HG03342 (cell line): Measurements from ENCODE around the gene YWHAG.
"Not testable (repeated sequence)": the region's sequence is repeated elsewhere in the genome, so short reads cannot be mapped to it uniquely, and the experiment has no call there.

ENCODE experiments used
- ATAC-seq: cut with Tn5 transposase; IDR thresholded peaks from one replicate; pipeline ENCODE4 v1.9.1; 2021; ENCODE audit warnings: mild to moderate bottlenecking, moderate library complexity; ENCODE audit not compliant: unreplicated experiment

YWHAG gene

DNA sequence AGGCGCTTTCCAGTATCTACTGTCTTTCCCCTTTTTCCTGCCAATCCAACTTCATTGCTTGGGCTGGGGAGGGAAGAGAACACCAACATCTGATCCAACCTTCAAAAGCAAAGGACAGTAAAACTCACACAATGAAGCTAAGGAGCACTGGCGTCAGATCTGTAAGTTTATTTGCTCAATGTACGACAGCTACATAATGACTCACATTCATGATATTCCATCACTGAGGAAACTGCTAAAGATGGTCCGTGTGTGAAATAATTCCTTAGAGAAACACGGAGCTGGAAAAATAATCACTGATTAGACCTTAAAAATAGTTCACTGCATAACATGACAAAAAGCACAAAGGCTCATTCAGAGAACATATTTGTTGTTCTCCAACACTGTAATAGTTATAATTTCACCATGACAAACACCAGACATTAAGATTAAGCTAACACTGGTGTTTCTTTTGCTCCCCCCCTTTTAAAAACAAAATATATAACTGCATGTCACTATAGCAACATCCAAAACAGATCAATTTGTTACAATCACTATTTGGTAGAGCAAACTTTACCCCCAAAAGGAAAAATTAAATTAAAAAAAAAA lies 32.1 kb downstream of the YWHAG start:
- no peak for ATAC-seq

DNA sequence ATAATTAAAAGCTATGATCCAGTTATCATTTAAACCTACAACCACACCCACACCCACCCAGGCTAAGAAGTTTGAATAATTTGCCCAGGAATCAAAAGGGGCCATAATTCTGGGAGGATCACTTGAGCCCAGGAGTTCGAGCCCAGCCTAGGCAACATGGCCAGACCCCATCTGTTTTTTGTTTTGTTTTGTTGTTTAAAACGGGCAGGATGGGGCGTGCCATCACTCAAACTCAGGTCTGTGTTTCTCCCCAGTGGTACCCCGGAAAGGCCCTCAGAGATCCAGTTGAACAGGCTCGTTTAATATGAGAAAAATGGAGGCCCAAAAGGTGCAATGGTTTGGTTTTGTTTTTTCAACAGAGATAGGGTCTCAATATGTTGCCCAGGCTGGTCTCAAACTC lies 33.0 kb downstream of the YWHAG start:
- ATAC-seq, result no peak

DNA sequence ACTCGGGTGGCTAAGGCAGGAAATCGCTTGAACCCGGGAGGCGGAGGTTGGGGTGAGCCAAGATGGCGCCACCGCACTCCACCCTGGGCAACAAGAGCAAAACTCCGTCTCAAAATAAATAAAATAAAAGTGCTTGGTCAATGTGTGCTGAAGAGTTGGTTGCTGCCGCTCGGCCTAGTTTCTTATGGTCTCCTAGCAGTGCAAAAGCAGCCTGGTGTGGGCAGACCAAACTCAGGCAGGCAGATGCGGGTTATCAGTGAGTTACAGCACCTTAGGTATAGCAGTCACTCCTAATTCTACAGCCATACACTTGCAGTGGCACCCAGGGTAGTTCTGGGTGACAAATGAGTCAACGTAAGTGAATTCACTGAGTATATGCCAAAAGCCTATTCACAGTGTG lies 33.7 kb downstream of the YWHAG start:
- ATAC-seq, result no peak

DNA sequence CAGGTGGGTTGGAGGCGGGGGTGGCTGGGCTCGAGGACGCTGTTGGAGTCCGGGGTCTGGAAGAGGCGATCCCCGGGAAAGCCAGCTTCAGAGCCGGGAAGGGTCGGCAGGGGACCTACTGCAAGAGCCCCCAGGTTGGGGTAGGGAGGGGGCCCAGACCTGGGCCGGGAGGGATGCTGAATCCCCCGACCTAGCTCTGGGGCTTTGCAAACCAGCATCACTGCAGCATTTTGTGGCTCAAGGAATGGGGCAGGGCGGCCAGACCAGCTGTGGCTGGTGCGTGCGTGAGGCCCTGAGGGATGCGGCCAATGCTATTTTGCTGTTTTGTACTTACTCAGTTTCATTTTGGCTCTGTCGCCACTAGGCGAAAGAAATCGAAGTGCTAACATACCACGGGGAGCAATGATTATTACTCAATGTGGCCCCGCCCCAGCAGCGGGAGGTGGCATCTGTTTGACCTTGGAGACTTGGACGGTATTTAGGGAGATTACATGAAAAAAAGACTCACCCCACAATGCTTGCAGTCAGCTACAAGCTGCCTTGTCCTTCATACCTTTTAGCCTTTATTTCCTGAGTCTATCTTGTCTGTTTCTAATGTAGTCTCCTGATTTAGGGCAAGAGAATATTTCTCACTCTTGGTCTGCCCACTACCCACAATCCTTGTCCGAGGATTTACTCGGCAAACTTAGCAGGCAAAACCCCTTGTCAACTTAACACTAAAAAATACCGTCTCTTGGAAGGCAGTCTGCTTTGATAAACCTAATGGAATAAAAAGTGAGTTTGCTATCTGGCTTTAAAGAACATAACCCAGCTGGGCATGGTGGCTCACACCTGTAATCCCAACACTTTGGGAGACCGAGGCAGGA lies 40.1 kb downstream of the YWHAG start:
- ATAC-seq, result peak; percentile 54

DNA sequence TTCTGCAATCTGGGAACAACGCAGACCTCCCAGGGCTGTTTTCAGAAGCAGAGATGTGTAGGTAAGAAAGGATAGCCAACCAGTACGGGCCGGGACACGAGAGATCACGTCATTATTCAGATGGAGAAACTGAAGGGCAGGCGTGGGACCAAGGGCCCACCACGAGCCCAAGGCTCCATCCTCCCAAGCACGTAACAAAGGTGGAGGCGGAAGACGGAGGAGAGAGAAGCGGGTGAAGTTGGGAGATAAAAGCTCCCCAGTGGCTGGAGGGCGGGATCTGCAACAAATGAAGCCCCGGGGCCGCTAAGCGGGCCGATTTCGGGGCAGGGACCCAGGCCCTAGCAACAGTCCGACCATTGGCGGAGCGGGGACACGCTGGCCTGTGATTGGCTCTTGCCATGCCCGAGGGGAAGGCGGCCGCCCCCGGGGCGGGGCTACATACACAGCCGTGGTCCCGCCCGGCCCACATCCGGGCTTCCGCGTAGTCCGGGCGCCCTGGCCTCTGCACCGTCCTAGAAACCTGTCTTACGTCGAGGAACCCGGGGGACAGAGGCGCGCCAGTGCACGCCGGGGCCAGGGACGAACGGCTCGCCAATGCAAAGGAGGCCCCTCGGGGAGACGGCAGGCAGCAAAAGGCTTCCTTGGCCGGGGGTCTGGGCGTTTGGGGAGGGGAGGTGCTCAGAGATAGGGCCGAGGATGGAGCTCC lies 40.9 kb downstream of the YWHAG start:
- peak; percentile 88 for ATAC-seq

DNA sequence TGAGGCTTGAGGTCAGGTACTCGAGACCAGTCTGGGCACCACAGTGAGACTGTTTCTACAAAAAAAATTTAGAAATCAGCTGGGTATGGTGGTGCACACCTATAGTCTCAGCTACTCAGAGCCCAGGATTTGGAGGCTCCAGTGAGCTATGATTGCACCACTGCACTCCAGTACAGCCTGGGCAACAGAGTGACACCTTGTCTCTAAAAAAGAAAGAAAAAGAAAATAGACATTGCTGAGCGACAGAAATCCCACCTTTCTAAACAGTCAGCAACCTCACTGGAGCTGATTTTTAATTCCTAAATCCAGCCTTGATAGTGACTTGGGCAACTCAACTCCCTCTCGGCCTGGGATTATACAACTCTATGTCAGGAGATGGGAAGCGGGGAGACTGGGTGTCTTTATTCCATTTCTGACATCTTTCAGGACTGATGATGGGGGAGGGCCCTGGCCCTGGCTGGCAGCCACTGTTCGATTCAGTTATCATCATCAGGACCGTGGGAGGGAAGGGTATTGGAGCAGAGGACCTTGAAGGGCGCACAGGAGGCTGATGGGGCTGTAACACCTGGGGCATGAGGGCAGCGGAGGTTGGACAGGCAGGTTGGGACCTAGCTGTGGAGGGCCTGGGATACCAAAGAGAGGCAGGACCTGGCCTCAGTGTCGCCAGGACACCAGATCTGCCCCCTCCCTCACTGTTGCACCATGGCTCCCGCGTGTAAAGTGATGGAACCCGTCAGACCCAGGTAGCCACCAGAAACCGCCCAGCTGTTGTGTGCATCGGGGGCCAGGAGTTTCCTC lies 41.6 kb downstream of the YWHAG start:
- no peak for ATAC-seq

DNA sequence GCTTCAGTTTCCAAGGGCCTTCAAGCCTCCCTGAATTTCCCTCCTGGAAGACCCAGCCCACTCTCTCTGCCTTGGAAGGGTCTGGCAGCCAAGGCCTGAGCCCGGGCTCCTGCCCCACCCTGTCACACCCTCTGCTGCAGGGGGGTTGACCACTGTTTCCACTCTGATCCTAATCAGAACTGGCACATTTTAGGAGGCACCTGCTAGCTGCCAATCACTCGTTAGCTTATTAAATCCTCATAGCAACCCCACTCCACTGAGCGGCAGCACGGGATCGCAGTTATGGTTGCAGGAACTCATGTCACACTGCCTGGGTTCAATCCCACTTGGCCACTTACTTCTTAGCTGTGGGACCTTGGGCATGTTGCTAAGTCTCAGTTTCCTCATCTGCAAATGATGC lies 43.4 kb downstream of the YWHAG start:
- ATAC-seq, result no peak

DNA sequence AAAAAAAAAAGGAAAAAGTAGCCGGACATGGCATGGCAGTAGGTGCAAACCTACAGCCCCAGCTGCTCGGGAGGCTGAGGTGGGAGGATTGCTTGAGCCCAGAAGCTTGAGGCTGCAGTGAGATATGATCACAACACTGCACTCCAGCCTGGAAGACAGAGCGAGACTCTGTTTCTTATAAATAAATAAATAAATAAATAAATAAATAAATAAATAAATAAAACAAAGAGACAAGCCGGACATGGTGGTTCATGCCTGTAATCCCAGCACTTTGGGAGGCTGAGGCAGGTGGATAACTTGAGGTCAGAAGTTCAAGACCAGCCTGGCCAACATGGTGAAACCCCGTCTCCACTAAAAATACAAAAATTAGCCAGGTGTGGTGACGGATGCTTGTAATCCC lies 44.1 kb downstream of the YWHAG start:
- ATAC-seq, result not testable (repeated sequence)

DNA sequence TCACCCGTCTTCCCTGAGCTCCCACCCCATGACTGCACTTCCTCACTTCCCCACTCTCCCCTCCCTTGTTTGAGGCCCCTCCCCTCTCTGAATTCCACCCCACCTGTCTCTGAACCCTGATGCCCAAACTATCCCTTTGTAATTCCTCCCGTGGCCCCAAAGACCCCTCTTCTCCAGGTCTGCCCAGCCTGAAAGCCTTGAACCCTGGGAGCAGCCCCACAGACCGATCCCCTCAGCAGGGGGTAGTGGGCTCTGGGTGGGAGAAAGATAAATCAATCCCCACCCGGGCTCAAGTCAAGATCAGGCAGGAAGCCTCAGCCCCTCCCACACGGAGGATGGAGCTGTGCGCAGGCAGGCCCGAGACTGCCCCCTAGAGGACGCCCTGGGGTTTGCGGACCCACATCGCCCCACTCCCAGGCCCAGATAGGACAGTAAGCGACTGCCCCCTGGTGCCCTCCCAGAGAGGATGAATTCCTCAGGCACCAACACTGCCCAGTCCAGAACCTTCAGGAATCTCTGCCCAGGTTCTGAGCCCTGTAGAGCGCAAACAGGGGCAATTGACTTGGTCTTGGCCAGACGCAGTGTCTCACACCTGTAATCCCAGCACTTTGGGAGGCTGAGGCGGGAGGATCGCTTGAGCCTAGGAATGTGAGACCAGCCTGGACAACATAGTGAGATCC lies 44.6 kb downstream of the YWHAG start:
- ATAC-seq, result peak; percentile 43

DNA sequence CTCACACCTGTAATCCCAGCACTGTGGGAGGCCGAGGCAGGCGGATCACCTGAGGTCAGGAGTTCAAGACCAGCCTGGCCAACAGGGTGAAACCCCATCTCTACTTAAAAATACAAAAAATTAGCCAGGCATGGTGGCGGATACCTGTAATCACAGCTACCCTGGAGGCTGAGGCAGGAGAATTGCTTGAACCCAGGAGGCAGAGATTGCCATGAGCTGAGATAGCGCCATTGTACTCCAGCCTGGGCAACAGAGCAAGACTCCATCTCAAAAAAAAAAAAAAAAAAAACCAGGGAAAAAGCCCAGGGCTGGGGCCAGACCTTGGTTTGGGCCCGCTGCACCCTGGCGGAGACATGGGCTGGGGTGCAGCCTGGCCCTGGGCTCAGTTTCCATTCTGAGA lies 47.0 kb downstream of the YWHAG start:
- not testable (repeated sequence) for ATAC-seq

DNA sequence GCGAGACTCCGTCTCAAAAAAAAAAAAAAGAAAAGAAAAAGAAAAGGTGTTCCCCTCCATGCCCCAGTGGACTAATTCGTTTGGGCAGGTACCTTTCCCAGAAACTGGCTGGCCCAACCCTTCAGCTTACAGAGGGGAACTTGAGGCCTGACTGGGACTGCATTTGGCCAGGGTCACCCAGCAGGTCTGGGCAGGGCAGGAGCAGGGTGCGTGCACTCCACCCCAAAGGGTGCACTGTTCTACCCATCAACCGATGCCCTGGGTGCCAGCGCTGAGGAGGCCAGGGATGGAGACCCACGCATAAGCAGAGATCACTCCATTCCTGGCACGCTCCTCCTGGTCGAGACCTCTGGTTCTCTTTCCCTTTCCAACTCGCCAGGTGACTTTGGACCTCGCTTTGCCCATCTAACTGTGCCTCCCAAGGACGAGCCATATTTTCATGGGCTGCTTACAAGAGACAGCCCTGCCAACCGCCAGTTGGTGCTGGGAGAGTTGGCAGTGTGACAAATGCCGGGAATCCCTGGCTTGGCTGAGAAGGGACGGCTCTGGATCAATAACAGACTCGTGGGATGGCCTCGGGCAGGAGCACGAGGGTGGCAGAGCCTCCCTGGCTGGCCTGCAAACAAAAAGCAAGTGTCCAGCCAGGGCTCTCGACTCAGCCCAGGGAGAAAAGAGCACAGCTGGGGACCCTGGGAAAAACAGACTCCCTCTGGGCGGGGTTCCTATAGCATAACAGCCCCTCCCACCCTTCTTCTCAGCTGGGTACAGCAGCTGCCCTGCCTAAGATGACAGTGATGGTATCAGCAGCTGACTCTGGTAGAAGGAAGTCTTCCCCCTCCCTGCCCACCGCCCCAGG lies 48.5 kb downstream of the YWHAG start:
- ATAC-seq, result no peak

DNA sequence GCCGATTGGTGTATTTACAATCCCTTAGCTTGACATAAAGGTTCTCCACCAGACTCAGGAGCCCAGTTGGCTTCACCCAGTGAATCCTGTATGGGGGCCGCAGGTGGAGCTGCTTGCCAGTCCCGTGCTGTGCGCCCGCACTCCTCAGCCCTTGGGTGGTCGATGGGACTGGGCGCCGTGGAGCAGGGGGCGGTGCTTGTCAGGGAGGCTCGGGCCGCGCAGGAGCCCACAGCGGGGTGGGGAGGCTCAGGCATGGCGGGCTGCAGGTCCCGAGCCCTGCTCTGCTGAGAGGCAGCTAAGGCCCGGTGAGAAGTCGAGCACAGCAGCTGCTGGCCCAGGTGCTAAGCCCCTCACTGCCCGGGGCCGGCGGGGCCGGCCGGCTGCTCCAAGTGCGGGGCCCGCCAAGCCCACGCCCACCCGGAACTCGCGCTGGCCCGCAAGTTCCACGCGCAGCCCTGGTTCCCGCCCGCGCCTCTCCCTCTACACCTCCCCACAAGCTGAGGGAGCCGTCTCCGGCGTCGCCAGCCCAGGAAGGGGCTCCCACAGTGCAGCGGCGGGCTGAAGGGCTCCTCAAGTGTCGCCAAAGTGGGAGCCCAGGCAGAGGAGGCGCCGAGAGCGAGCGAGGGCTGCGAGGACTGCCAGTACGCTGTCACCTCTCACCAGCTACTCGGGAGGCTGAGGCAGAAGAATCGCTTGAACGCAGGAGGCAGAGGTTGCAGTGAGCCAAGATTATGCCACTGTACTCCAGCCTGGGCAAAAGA lies 49.3 kb downstream of the YWHAG start:
- ATAC-seq, result not testable (repeated sequence)

DNA sequence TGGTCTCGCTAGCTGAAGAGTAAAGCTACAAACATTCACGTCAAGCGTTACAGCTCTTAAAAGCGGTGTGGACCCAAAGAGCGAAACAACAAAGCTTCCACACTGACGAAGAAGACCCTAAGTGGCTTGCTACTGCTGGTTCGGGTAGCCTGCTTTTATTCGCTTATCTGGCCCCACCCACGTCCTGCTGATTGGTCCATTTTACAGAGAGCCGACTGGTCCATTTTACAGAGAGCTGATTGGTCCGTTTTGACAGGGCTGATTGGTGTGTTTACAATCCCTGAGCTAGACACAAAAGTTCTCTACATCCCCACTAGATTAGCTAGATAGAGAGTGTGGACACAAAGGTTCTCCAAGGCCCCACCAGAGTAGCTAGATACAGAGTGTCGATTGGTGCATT lies 49.9 kb downstream of the YWHAG start:
- not testable (repeated sequence) for ATAC-seq

DNA sequence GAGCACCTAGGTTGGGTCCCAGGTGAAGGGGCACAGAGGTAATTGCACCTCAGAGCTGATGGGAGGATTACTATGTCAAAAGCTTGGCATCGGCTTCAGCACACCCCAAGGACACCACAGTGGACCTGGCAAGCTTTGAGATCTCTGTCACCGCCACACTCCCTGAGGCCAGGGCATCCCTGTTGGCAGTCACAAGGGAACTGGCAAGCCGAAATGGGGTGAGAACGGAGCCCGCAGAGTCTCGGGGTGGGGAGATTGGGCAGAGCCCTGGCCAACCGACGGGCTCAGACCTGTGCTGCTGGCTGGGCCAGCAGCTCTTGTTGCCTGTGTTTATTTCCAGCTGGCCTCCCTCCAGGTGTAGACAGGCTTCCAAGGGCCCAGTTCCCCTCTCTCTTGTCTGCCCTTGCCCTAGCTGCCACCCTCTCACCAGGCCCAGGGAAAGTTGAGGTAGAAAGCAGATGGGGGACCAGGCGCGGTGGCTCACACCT lies 53.9 kb downstream of the YWHAG start:
- no peak for ATAC-seq

DNA sequence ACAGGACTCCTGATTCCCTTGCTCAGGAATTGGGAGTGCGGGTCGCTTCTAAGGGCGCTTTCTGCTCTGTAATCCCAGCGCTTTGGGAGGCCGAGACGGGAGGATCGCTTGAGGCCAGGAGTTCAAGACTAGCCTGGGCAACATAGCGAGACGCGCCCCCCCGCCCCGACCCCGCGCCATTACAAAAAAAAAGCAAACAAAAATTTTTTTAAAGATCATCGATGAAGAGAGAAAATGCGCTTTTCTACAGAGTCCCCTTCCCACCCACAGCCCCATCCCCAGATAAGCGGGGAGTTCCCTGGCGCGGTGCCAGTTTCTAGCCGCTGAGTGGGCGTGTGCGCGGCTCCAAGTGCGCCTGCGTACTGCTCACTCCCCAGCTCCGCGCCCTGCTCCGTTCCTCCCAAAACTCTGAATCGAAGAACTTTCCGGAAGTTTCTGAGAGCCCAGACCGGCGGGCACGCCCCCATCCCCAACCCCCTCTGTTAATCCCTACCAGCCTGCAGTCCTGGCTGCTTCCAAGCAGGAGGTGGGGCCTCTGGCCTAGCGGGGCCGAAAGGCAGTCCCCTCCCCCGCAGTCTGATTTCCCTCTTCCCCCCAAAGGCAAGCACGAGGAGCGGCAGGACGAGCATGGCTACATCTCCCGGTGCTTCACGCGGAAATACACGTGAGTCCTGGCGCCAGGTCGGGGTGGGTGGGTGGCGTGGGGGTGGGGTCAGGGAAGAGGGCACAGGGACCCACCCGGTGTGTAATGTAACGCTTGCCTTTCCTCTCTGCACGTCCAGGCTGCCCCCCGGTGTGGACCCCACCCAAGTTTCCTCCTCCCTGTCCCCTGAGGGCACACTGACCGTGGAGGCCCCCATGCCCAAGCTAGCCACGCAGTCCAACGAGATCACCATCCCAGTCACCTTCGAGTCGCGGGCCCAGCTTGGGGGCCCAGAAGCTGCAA lies 55.3 kb downstream of the YWHAG start:
- no peak for ATAC-seq

DNA sequence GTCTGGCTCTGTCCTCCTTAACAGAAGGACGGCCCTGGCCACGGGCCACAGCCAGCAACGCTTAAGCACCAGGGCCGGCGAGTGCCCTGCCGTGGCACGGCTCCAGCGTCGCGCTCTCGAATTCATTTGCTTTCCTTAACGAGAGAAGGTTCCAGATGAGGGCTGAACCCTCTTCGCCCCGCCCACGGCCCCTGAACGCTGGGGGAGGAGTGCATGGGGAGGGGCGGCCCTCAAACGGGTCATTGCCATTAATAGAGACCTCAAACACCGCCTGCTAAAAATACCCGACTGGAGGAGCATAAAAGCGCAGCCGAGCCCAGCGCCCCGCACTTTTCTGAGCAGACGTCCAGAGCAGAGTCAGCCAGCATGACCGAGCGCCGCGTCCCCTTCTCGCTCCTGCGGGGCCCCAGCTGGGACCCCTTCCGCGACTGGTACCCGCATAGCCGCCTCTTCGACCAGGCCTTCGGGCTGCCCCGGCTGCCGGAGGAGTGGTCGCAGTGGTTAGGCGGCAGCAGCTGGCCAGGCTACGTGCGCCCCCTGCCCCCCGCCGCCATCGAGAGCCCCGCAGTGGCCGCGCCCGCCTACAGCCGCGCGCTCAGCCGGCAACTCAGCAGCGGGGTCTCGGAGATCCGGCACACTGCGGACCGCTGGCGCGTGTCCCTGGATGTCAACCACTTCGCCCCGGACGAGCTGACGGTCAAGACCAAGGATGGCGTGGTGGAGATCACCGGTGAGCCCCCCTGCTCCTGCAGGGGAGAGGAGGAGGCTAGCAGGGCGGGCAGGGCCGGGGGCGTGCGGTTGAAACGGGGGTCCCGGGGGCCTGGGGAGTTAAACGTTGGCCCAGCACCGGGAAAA lies 56.2 kb downstream of the YWHAG start, which contains the start of gene HSPB1:
Gene HSPB1 (plus strand): TSS at position 327 of the 855 bp plus-strand sequence. CDS start 40 bp downstream, at position 367.
- peak; percentile 64 for ATAC-seq
